HCEC 1CT (cell line): ENCODE measurements around the gene REPIN1.
A peak's percentile ranks its signal among the peaks of the same experiment; 100 is the strongest.
"Not testable (repeated sequence)": the region's sequence is repeated elsewhere in the genome, so short reads cannot be mapped to it uniquely, and the experiment has no call there.

ENCODE experiments used
- DNase-seq: peaks from one replicate; pipeline ENCODE4 v3.0.0-alpha.2; 2017

The REPIN1 gene

GRCh38 chr7:150378115-150378852 is 9.7 kb downstream of the REPIN1 start:
- DNase-seq, result peak; percentile 62

- DNase-seq, result peak; percentile 96
Observed at GRCh38 chr7:150378853-150379440, 10.3 kb downstream of the REPIN1 start, which contains the start of gene ZNF775. Gene ZNF775 (plus strand): TSS chr7:150379330. CDS start chr7:150388471, 9,141 bp downstream.

GRCh38 chr7:150379441-150380379 is 11.1 kb downstream of the REPIN1 start:
- peak; percentile 36 for DNase-seq

DNA sequence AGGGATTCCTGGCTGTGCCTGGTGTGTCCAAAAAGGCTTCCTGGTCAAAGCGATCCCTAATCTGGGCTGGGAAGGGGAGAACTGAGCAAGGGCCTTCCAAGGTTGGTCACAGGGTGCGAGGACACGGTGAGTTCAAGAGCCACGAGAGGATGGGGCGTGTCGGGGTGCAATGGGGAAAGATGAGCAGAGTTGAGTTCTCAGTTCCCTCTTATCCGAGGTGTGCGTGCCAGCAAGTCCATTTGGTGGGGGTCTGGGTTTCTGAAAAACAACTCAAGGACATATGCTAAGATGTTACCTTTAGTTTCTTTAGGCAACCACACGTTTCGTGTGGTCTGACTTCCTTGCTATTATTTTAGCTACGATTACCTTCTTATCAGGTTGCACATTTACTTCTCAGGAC is 11.8 kb downstream of the REPIN1 start:
- no peak for DNase-seq

DNA sequence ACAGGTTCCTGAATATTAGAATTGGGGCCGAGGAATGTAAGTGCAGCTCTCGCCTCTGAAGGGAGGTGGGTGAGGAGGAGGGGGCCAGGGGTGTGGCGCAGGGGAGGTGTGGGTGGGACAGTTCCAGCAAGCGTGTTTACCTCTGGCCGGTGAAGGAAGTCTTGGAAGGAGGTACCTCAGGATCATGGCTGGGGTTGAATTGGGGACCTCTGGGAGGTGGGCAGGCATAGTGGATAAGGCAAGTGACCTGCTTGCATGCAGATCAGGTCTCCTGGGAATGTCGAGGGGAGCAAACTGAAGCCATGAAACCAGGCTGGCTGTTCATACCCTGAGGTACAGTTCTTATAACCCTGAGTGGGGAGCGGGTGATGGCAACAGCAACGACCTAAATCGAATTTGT is 12.5 kb downstream of the REPIN1 start:
- DNase-seq, result no peak

- no peak for DNase-seq
Observed at GRCh38 chr7:150381785-150382122, 13.1 kb downstream of the REPIN1 start.

- DNase-seq, result no peak
Observed at GRCh38 chr7:150382123-150382843, 13.7 kb downstream of the REPIN1 start.

GRCh38 chr7:150382844-150383225 is 14.2 kb downstream of the REPIN1 start:
- no peak for DNase-seq

- no peak for DNase-seq
Observed at GRCh38 chr7:150383710-150384397, 15.2 kb downstream of the REPIN1 start.

DNA sequence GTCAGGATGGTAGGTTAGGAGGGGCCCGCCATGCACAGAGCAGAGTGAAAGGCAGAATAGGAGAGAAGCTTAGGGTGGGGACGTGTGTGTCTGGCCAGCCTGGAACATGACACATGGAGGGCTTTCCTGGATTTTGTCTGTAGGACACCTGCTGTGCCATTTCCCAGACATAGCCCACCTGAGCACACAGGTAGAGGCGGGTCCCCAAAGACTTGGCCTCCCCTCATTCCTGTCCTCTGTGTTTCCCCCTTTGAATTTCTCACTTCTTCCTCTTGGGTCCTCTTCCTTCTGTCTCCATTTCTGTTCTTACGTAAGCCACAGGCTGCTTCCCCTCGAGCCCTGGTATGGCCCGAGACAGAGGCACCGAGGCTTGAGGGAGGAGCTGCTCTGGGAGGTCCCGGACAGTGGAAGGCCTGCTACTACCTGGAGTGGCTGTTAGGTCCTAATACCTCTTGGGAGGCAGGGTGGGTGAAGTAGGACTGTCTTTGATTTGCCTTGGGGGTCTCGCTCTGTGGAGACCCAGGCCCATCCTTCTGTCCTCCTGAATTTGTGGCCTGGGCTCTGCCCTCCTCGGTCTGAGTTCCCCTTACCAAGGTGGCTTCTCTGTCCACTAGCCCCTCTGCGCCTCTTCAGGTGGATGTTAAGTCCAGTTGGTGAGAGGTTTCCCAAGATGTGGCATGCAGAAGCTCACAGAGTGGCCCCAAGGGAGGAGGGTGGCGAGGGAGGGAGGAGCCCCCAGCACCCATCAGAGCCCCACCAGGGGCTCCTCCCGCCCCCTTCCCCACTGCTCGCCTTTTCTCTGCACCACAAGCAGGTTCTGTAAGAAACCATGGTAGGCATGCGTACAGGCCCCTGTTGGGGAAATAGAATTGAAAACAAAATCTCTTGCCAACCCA is 16.0 kb downstream of the REPIN1 start:
- DNase-seq, result no peak

DNA sequence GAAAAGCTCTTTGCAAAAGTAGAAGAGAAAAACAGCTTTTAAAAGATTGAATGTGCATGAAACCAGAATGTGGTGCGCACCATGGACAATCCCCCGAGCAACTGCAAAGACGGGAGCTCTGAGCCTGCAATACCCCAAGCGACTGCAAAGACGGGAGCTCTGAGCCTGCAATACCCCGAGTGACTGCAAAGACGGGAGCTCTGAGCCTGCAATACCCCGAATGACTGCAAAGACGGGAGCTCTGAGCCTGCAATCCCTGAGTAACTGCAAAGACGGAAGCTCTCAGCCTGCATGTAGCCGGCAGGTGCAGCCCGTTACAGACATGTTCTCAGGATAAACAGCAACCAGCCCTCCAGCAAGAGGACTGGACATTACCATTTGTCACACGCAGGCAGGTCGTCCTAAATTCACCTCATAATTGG is 16.7 kb downstream of the REPIN1 start:
- no peak for DNase-seq

GRCh38 chr7:150385884-150386283 is 17.3 kb downstream of the REPIN1 start:
- not testable (repeated sequence) for DNase-seq

DNA sequence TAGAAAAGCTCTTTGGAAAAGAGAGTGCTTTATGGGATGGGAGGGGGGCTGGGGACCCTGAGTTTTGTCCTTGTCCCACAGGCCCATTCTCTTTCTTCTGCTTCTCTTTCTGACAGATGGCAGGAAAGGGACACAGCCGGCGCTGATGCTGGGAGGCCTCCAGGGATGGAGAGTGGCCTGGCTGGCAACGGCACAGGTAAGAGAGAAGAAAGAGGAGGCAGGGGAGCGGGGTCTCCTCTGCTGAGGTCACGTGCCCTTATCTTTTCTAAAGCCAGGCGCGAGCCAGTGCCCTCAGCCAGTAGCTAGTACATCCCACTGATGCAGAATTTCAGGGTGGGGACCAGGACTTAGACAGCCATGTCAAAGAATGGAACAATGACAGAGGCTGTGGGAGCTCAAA is 19.7 kb downstream of the REPIN1 start:
- no peak for DNase-seq

- no peak for DNase-seq
Observed at GRCh38 chr7:150388709-150389531, 20.3 kb downstream of the REPIN1 start.

DNA sequence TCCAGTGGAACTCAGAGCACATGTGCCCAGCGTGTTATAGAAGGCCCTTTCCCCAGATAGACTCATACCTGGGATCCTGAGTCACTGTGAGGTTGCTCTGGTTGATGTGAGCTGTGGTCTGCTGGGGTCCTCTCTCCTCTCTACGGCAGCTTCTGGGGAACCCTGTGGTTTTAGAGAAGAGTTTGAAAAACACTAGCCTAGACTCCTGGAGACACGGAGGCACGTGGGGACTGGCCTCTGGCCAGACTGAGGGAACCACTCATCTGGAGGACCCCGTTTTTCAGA is 20.9 kb downstream of the REPIN1 start:
- no peak for DNase-seq

DNA sequence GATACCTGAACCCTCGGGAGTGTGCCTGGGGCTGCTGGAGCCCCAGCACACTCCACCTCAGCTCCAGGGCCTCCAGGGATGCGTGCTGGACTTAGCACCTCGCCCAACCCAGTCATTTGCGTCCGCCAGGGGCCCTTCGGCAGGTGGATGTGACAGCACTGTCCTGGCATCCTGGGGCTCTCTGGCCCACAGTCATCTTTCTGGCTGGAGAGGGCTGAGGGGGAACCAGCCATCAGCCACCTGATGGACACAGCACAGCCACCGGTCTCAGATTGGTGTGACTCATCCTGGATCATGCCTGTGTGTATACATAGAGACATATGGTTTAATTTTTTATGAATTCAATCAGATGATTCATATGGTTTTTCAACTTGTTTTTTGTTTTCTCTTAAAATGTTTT is 21.6 kb downstream of the REPIN1 start:
- peak; percentile 75 for DNase-seq

DNA sequence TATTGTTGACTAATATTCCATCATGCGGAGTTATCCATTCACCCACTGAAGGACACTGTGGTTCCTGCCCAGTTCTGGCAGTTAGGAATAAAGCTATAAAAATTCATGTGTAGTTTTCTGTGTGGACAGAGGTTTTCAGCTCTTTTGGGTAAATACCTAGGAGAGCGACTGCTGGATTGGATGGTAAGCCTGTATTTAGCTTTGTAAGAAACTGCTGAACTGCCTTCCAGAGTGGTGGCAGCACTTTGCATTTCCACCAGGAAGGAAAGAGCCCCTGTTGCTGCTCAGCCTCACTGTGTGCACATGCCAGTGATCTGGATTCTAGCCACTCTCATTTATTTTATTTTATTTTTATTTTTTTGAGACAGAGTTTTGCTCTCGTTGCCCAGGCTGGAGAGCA is 24.7 kb downstream of the REPIN1 start:
- no peak for DNase-seq

- no peak for DNase-seq
Observed at GRCh38 chr7:150396426-150396825, 27.8 kb downstream of the REPIN1 start.

GRCh38 chr7:150396851-150397260 is 28.2 kb downstream of the REPIN1 start:
- no peak for DNase-seq

GRCh38 chr7:150397346-150398107 is 28.9 kb downstream of the REPIN1 start:
- no peak for DNase-seq
